Neural cell (in vitro differentiated cells): Measurements from ENCODE around the gene ATP6AP2. TPM values are rescaled to one million over a fixed set of nuclear protein-coding genes. Genes with fewer than 3 reads are reported as not detected.

Experiments
- H2AFZ ChIP-seq: fragments of 200-600, 300-800 bp; sonication (generic), shearing (Covaris generic); 2 replicates; pipeline ENCODE4 v1.6.0; 2014; ENCODE audit warnings: low read depth, mild to moderate bottlenecking, antibody characterized with exemption, low read length, moderate library complexity
- H3F3A ChIP-seq: fragments of 200-600 bp; shearing (Covaris generic); 2 replicates; pipeline ENCODE4 v1.6.1; 2016; ENCODE audit warnings: mild to moderate bottlenecking, moderate library complexity, mixed read lengths, antibody characterized with exemption, low read length; ENCODE audit not compliant: insufficient read depth, poor library complexity, severe bottlenecking
- H3K27ac ChIP-seq: fragments of 200-600, 300-800 bp; sonication (generic), shearing (Covaris generic); 2 replicates; pipeline ENCODE4 v1.5.1; 2014; ENCODE audit warnings: mild to moderate bottlenecking, low read length, moderate library complexity
- H3K27me3 ChIP-seq: fragments of 300-800, 200-600 bp; sonication (generic), shearing (Covaris generic); 2 replicates; pipeline ENCODE4 v1.6.0; 2014; ENCODE audit warnings: mild to moderate bottlenecking, low read depth, low read length, moderate library complexity; ENCODE audit not compliant: insufficient read depth
- H3K36me3 ChIP-seq: fragments of 300-800, 200-600 bp; sonication (generic), shearing (Covaris generic); 2 replicates; pipeline ENCODE4 v1.5.1; 2014; ENCODE audit warnings: mild to moderate bottlenecking, antibody characterized with exemption, low read length, moderate library complexity; ENCODE audit not compliant: insufficient read depth
- H3K4me2 ChIP-seq: fragments of 300-800, 200-600 bp; sonication (generic), shearing (Covaris generic); 2 replicates; pipeline ENCODE4 v1.6.0; 2014; ENCODE audit warnings: mild to moderate bottlenecking, low read length
- H3K4me3 ChIP-seq: fragments of 300-800, 200-600 bp; sonication (generic), shearing (Covaris generic); 2 replicates; pipeline ENCODE4 v1.5.1; 2014; ENCODE audit warnings: mild to moderate bottlenecking, low read length, moderate library complexity
- H3K79me2 ChIP-seq: fragments of 200-600 bp; shearing (Covaris generic); replicated peaks from 2 replicates; pipeline ENCODE4 v1.6.0; 2014; ENCODE audit warnings: mild to moderate bottlenecking, low read length, moderate library complexity; ENCODE audit not compliant: insufficient read depth
- H3K9ac ChIP-seq: fragments of 300-800, 200-600 bp; sonication (generic), shearing (Covaris generic); 2 replicates; pipeline ENCODE4 v1.6.1; 2016; ENCODE audit warnings: mild to moderate bottlenecking, low read length, mixed read lengths
- H3K9me2 ChIP-seq: fragments of 200-600 bp; shearing (Covaris generic); 2 replicates; pipeline ENCODE4 v1.6.1; 2016; ENCODE audit warnings: mild to moderate bottlenecking, low read length, mixed read lengths; ENCODE audit not compliant: insufficient read depth
- H3K9me3 ChIP-seq: fragments of 200-600, 300-800 bp; sonication (generic), shearing (Covaris generic); 2 replicates; pipeline ENCODE4 v1.6.1; 2016; ENCODE audit warnings: mild to moderate bottlenecking, mixed run types, low read length, moderate library complexity, mixed read lengths
- H4K20me1 ChIP-seq: fragments of 200-600 bp; shearing (Covaris generic); 2 replicates; pipeline ENCODE4 v1.6.1; 2016; ENCODE audit warnings: mild to moderate bottlenecking, mixed run types; ENCODE audit not compliant: insufficient read depth
- CTCF ChIP-seq: fragments of 450-650 bp; IDR thresholded peaks from 2 replicates; pipeline ENCODE4 v1.5.1; 2014; ENCODE audit warnings: antibody characterized with exemption, mild to moderate bottlenecking, moderate library complexity; ENCODE audit not compliant: poor library complexity, severe bottlenecking
- EP300 ChIP-seq: fragments of 450-650 bp; conservative IDR thresholded peaks from 2 replicates; pipeline ENCODE4 v1.6.1; 2014; ENCODE audit warnings: antibody characterized with exemption, mild to moderate bottlenecking, moderate library complexity; ENCODE audit not compliant: poor library complexity, severe bottlenecking
- EZH2 ChIP-seq: fragments of 200-600, 300-800 bp; shearing (Covaris generic), sonication (generic); IDR thresholded peaks from 2 replicates; pipeline ENCODE4 v1.6.1; 2014; ENCODE audit warnings: antibody characterized with exemption, low read length, borderline replicate concordance, mild to moderate bottlenecking; ENCODE audit not compliant: insufficient read depth, poor library complexity, severe bottlenecking
- MXI1 ChIP-seq: fragments of 450-650 bp; conservative IDR thresholded peaks from 2 replicates; pipeline ENCODE4 v1.6.1; 2014; ENCODE audit warnings: antibody characterized with exemption, mild to moderate bottlenecking; ENCODE audit not compliant: poor library complexity, severe bottlenecking
- POLR2AphosphoS5 ChIP-seq: IDR thresholded peaks from 2 replicates; pipeline ENCODE4 v1.6.1; 2012
- RAD21 ChIP-seq: fragments of 450-650 bp; conservative IDR thresholded peaks from 2 replicates; pipeline ENCODE4 v1.6.1; 2014; ENCODE audit warnings: antibody characterized with exemption, mild to moderate bottlenecking, moderate library complexity
- REST ChIP-seq: IDR thresholded peaks from 2 replicates; pipeline ENCODE4 v1.6.1; 2012; ENCODE audit warnings: borderline replicate concordance
- SMC3 ChIP-seq: fragments of 450-650 bp; conservative IDR thresholded peaks from 2 replicates; pipeline ENCODE4 v1.6.1; 2014; ENCODE audit warnings: antibody characterized with exemption, mild to moderate bottlenecking, moderate library complexity; ENCODE audit not compliant: poor library complexity
- TAF1 ChIP-seq: IDR thresholded peaks from 2 replicates; pipeline ENCODE4 v1.6.1; 2012; ENCODE audit warnings: low read depth
- polyA plus RNA-seq: library from polyadenylated mRNA; depleted of rRNA; stranded (reverse); fragments of >200 nt; gene quantifications from 2 replicates; pipeline ENCODE4 v1.2.3, GENCODE V29; 2014

ATP6AP2 gene
- polyA plus RNA-seq, 1 donor from 2014 or later = 236 TPM

DNA sequence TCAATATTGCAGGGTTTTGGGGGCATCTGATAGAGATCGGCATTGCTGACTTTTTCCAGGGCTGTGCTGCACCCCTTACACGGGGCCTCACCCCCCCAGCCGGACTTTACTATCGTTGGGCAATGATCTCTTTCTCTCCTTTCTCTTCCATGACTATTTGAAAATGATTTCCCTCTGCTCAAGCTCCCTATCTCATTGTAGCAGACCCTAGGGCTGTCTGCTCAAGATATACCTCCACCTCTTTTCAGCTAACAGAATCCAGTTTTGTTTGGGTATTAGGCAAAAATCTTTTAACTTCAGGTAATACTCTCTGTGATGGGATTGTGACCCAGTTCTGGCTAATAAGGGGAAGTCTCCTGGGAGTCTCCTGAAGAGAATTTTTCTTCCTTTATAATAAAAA, 43.5 kb upstream of the ATP6AP2 start:
- Histone ChIP-seq H2AFZ (no peak overlapping the region), H3K9ac (no peak overlapping the region), H3K27ac (no peak overlapping the region), H3K4me3 (no peak overlapping the region), H3K36me3 (no peaks in the 10 kb centered on the region), H4K20me1 (no peaks in the 10 kb centered on the region), H3K9me2 (no peaks in the 10 kb centered on the region), H3K4me2 (no peak overlapping the region), H3K9me3 (no peaks in the 10 kb centered on the region), H3K79me2 (no peaks in the 10 kb centered on the region), H3K27me3 (no peaks in the 10 kb centered on the region), H3F3A (no peaks in the 10 kb centered on the region)
- no peak for TF ChIP-seq EP300
- no peak for TF ChIP-seq TAF1
- no peak for TF ChIP-seq CTCF
- TF ChIP-seq POLR2AphosphoS5 = no peak
- no peak for TF ChIP-seq MXI1
- TF ChIP-seq REST = no peak
- no peak for TF ChIP-seq SMC3
- no peak for TF ChIP-seq RAD21
- no peak for TF ChIP-seq EZH2

GRCh38 chrX:40538406-40538805, 42.4 kb upstream of the ATP6AP2 start:
- Histone ChIP-seq H3F3A (no peaks in the 10 kb centered on the region), H3K9me2 (no peaks in the 10 kb centered on the region), H3K27ac (no peak overlapping the region), H3K4me3 (no peak overlapping the region), H3K9me3 (no peaks in the 10 kb centered on the region), H3K36me3 (no peaks in the 10 kb centered on the region), H3K27me3 (no peaks in the 10 kb centered on the region), H3K9ac (no peak overlapping the region), H3K79me2 (no peaks in the 10 kb centered on the region), H4K20me1 (no peaks in the 10 kb centered on the region), H3K4me2 (no peak overlapping the region), H2AFZ (no peak overlapping the region)
- TF ChIP-seq EP300 = no peak
